Inferior parietal cortex (tissue), 1 donor: ENCODE results near the gene PPP1R1B.
"Not testable (repeated sequence)": the region's sequence is repeated elsewhere in the genome, so short reads cannot be mapped to it uniquely, and the experiment has no call there.

ENCODE experiments used
- DNase-seq: peaks from one replicate; pipeline ENCODE4 v3.0.0-alpha.2; 2016; ENCODE audit errors: extremely low spot score

Gene PPP1R1B

GRCh38 chr17:39626171-39627046 lies at the start of gene PPP1R1B:
TSS of gene PPP1R1B (plus strand) at chr17:39626952. CDS start at chr17:39627393, 441 bp downstream.
- no peak for DNase-seq

DNA sequence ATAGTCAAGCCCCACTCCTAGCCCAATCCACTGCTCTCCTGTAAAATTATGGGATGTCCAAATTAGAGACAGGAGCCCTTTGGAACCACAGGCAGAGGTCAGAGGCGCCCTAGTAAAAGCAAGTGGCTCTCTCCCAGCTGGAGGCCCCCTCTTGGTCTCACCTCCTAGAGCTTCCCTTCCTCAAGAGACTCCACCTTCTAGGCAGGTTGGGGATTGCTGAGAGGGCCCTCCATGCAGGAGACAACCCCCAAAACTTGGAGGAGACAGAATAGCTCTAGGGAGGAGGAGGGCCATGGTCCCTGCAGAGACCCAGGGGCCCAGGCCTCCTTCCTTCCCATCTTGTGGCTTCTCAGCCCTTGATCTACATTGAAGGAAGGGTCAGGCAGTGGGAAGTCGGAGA lies 48.5 kb upstream of the PPP1R1B start:
- no peak for DNase-seq

DNA sequence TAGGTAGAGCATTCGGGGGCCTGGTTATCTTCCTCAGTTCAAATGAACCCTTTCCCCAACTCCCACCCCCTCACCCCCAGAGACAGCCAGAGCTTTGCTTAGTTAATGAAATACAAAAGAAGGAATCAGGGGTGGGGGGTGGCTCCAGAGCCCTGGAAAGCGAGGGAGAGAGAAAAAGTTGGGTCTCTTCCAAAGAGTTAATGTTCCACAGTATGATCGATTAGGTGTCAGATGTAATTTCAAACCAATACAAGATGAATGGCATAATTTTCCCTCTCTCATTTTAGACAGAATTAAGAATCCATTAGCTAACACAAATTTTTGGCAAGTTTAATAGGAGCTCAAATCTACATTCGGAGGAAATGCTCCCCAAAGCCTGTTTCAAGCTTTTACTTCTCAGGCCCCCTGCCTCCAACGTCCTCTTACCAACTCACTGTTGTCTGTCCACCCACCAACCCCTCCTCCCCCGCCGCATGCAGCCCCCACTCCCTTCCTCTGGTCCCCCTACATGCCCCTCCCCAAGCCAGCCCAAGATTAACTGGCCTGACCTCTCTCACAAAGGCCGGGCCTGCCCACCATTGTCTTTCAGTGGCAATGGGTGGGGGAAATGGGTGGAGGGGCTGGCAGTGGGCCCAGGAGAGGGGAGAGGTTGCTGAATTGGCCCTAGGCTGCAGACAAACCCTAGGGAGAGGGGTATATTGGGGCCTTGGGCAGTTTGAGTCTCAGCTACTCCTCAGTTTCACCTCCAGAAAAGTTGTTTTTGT lies 47.3 kb upstream of the PPP1R1B start:
- DNase-seq, result no peak

DNA sequence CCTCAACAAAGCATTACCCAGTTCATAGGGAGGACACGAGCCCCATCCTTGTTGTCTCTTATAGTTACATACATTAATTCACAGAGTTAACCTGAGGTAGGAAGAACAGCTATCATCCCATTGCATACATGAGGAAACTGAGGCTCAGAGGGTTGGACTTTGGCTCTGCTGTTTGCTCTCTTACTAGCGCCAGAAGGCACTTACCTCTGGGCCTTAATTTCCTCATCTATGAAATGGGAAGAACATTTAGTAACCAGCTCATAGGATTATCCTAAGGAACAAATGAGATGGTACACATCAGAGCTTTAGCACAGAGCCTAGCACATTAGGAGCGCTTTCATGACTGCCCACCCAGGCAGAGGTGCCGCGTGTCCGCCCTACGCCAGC lies 46.7 kb upstream of the PPP1R1B start:
- no peak for DNase-seq

- no peak for DNase-seq
Observed at GRCh38 chr17:39581071-39581758, 45.5 kb upstream of the PPP1R1B start.

GRCh38 chr17:39581759-39582085 lies 45.0 kb upstream of the PPP1R1B start:
- DNase-seq, result no peak

DNA sequence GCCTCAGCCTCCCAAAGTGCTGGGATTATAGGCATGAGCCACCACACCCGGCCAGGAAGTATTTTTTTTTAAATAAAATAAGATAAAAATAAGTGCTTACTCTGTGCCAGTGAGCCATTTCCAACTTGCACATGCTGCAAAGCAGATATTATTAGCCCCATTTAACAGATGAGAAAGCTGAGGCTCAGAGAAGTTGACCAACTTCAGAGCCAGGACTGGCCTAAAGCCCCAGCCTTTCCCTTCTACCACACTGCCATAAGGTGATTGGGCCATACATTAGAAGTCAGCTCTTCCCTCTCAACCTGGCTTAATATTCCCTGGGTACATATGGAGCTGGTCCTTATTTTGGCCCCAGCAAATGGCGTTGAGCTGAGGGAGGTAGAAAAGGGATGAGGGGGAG lies 44.1 kb upstream of the PPP1R1B start:
- DNase-seq, result no peak

- DNase-seq, result not testable (repeated sequence)
Observed at GRCh38 chr17:39590180-39590579, 36.6 kb upstream of the PPP1R1B start.

- no peak for DNase-seq
Observed at GRCh38 chr17:39591958-39592954, 34.5 kb upstream of the PPP1R1B start.

GRCh38 chr17:39593371-39593770 lies 33.4 kb upstream of the PPP1R1B start:
- DNase-seq, result no peak

GRCh38 chr17:39595294-39595693 lies 31.5 kb upstream of the PPP1R1B start:
- no peak for DNase-seq

- no peak for DNase-seq
Observed at GRCh38 chr17:39595928-39596510, 30.7 kb upstream of the PPP1R1B start.

DNA sequence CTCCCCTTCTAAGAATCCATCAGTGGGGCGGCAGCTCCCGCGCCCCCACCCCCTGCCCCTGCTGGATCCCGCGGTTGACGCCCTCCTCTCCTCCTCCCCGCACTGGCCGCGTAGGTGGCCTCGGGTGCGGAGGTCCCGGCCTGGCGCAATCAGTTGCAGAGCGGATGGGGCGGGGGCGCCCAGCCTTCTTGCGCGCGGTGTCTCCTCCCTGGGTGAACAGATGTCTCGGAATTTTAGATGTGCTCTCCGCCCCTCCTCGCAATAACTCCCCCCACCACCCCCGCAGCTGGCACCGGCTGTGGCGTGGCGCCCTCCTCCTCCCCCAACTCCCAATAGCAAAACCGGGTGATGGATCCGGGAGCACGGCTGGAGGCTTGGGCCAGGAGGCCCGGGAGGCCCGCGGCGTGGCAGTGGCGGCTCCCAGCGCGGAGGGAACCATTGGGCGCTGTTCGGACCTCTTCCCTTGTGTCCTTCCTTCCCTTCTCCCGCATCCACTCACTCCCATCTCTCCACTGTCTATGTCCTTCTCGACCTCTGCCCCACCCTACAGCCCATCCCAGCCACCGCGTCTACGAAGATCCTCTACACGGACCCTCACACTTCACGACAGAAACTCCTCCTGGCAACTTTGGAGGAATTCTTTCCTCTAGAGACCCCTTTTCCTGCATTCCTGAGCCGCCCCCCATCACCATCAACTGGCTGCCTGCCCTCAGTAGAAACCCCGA lies 30.0 kb upstream of the PPP1R1B start:
- no peak for DNase-seq

DNA sequence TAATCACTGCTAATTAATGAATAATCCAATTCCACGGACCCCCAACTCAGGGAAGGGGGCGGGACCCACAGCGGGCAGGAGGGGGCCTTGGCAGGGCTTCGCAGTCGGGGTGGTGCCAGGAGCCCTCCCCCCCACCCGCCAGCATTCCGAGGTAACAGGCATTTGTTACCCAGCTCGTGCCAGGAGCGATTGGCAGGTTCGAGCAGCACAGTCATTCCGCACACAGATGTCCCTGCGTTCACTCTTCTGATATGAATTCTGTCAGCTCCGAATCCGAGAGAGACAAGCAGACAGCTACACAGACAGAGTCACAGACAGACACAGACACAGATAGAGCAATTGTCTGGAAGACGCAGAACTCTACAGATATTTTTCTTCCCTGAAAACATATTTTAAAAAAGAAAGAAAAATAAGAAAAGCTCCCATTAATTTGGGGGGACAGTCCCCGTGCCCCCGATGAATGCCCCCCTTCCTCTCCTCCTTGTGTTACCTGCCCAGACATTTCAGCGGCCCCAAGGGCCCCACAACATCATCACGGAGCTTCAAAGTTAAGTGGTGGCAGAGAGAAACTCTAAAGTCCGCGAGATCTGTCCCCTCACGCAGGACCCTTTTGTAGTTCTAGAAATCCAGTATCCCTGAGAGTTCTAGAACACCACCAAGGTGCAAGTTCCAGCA lies 29.2 kb upstream of the PPP1R1B start:
- DNase-seq, result no peak

DNA sequence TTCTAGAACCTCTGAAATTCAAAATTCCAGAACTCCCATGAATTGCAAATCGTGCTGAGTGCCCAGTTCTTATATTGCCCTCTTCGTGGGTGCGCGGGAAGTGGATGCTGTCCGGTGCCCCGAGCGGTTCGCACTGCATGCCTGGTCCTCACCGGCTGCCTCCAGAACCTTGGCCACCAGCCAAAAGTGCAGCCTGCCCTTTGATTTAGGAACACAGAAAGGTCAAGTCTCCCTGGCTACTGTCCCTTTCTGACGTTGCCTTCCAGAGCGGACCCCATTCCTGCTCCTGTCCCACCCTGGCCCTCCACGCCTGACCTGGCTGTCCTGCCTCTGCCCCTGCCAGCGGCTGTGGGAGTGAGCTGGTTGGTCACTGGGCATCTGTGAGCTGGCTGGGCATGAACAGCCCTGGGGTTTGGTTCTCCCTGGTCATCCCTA lies 28.7 kb upstream of the PPP1R1B start:
- no peak for DNase-seq

DNA sequence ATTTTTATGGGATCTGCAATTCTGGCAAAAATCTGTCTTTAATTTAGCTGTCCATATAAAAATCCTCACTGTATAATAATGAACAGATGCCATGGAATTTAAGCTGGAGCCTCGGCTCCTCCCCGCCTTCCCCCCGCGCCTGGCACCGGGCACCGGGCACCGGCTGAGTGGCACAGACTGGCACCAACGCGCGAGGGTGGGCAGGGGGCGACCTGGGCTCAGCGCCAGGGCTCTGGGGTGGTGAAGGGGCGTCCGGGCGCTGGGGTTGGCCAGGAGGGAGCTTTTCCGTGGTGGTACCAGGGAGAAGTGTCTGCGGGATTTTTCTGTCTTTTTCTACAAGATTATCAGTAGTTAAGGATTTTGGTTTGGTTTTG lies 28.1 kb upstream of the PPP1R1B start:
- no peak for DNase-seq

DNA sequence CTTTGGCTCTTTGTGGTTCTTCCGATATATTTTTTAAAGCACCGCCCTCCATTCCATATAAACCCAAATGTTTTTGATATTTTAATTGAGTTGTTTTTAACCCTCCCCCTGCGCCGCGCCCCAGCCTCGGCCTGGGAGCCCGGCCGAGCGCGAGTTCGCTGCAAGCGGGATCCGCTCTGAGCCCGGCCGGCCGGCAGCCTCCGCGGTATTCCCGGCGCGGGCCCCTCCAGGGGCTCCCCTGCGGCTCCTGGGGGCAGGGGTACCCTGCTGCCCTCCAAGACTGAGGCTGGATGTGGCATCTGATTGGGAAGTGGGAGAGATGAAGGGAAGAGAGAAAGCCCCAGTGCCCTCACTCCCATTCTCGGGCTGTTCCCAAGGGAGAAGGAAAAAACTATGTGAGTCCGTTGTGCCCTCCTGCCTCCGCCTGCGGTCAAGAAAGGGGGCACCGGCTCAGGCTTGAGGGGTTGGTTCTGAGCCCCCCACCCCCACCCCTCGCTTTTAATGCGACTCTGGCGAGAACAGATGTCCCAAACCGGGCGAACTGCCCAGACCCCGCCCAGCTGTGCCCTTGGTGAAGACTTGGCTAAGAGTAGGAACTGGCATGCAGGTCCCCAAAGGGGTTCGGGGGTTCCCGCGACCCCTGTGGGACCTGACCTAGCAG lies 27.6 kb upstream of the PPP1R1B start:
- no peak for DNase-seq

DNA sequence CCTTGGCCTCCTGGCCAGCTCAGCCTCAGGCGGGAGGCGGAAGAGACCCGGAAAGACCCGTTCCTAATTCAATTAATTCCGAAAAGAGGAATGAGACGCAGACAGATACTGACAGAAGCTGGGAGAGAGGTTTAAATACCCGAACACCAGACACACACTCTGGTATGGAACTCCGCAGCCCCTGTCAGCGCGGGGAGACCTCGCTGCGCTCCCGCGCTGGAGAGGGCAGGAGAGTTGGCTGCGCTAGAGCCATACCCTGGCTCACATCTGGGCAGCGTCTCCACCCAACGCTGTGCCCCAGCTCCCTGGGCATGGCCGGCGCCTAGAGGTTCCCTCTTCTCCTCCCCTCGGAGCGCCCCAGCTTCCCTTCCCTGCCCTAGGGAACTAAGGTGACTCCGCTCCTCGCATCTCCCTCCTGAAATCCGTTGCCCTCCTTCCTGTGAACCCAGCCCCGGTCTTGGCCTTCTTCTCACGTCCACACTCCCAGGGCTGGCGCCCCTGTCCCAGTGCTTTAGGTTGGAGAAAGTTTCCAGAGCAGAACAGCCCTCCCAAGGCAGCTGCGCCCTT lies 27.0 kb upstream of the PPP1R1B start:
- no peak for DNase-seq
